GM21367 (cell line): ENCODE measurements around the gene RWDD2A.

Experiments
- ATAC-seq: cut with Tn5 transposase; IDR thresholded peaks from one replicate; pipeline ENCODE4 v1.9.1; 2021; ENCODE audit not compliant: unreplicated experiment

RWDD2A gene

GRCh38 chr6:83198486-83199172, 5.5 kb downstream of the RWDD2A start:
- no peak for ATAC-seq

DNA sequence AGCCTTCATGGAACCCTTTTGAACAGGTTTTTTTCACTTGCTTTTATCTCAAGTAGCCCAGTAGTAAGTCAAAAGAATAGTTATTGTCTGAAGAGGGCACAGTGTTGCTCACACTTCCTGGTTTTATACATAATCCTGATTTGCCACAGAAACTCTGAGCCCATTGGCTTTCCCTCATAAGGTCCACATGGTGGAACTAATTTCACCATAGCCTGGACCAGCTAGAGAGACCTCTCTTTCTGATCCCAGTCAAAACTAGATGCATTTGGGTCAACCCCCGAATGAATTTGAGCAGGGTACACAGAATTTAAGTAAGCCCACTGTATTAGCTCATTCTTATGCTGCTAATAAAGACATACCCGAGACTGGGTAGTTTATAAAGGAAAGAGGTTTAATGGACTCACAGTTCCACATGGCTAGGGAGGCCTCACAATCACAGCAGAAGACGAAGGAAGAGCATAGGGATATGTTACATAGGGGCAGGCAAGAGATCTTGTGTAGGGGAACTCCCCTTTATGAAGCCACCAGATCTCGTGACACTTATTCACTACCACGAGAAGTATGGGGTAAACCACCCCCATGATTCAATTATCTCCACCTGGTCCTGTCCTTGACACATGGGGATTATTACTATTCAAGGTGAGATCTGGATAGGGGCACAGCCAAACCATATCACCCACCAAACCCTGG, 6.2 kb downstream of the RWDD2A start:
- no peak for ATAC-seq

DNA sequence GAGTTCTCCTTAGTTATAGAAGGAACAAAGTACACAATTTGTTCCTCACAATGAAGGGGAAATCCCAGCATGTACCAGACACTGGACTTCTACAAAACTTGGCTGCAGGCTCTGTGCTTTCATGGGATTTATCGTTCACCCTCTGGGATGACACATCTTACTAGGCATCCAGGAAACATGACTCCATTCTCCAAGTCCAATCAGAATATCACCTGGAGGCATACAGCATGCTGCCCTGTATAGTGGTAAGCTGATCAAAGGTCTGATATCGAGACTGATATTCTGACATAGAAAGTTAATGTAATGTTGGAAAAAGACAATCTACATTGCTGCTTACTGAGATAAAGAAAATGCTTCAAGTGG, 6.7 kb downstream of the RWDD2A start:
- no peak for ATAC-seq

DNA sequence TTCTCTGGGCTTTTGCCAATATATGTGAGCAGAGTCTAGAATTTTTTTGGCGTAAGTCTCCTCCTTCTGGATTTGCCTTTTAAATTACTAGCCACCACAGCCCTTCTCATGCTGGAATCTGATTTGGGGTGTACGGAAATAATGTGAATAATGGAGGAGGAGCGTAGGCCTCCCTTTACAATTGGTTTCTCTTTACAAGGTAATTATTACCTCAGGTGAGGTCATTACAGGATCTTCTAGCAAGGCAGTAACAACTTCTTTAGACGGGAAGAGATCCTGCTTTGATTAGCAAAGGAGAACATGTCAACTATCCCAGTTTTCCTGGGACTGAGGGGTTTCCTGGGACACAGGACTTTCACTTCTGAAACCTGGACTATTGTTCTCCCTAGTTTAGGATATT, 8.9 kb downstream of the RWDD2A start:
- no peak for ATAC-seq

DNA sequence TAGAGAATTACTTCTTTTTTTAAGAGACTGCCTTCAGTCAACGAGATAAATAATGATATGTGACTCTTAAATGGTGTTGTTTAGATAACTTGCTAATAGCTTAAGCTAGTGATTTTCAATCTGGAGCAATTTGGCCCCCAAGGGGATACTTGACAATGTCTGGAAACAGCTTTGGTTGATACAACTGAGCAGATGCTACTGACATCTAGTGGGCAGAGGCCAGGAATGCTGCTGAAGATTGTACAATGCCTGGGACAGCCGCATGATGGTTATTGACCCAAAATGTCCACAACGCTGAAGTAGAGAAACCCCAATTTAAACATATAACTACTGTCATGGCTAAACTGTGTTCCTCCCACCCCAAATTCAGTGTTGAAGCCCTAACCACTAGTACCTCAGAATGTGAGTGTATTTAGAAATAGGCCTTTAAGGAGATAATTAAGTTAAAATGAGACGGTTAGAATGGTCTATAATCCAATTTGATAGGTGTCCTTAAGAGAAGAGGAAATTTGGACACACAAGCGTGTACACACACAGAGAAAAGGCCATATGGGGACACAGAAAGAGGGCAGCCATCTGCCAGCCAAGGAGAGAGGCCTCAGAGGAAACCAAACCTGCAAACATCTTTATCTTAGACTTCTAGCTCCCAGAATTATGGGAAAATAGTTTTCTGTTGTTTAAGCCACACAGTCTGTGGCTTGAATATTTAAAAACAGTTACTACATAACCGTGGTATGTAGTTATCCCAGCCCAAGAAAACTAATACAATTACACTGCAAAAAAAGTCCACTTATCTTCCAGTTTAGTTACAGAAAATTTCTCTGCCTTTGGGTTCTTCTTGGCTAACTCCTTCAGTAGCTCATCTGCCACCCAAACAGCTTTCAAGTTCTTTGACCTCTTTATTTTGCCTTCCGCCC, 22.2 kb downstream of the RWDD2A start:
- peak; percentile 100 for ATAC-seq

GRCh38 chr6:83216806-83217205, 23.6 kb downstream of the RWDD2A start:
- no peak for ATAC-seq

GRCh38 chr6:83218646-83219045, 25.5 kb downstream of the RWDD2A start:
- no peak for ATAC-seq

DNA sequence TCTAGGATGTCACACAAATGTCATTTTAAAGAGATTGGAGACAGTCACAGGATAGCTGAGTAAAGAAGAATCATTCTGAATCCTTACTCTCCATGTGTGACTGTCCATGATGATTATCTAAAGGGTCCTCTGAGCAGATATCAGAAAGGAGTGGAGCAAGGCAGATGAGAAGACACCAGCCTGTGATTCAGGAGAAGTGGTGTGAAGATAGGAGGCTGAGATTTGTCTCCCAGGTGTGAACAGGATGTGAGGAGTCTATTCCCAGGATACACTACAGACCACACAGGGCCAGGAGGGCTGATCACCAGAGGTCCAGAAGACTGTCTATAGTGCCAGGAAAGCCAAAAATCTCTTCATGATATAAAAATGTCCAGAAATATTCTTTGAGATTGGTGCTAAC, 27.0 kb downstream of the RWDD2A start:
- ATAC-seq: no peak

DNA sequence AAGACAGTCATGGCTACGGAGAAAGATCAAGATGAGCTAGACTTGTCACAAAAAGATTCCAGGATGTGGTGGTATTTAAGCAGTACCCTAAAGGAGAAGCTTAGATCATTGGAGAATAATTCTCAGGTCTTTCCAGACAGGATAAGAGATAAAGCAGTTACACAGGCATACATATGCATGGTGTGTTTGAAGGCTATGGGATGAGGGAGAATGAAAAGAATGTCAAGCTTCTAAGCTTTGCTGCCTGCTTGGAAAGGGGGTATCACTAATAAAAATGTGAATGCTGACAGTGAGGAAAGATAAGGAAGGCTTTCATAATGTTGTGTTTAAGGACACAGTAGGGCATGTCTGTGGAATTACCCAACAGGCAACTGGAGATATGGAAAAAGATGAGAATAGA, 28.1 kb downstream of the RWDD2A start:
- ATAC-seq: no peak

- peak; percentile 54 for ATAC-seq
Observed at GRCh38 chr6:83221889-83222479, 28.8 kb downstream of the RWDD2A start.

GRCh38 chr6:83226517-83226916, 33.4 kb downstream of the RWDD2A start:
- no peak for ATAC-seq

GRCh38 chr6:83231146-83231545, 38.0 kb downstream of the RWDD2A start:
- no peak for ATAC-seq

- ATAC-seq: no peak
Observed at GRCh38 chr6:83247471-83247870, 54.3 kb downstream of the RWDD2A start.
